GM12874 (cell line): Measurements from ENCODE around the gene MMS22L.

ENCODE experiments used
- CTCF ChIP-seq: IDR thresholded peaks from 2 replicates; pipeline ENCODE4 v1.5.1; 2011; ENCODE audit warnings: low read depth, mild to moderate bottlenecking, control low read depth, low read length, moderate library complexity; ENCODE audit not compliant: insufficient read depth

Gene MMS22L

GRCh38 chr6:97304701-97305100 lies 21.7 kb upstream of the MMS22L start:
- no peak for TF ChIP-seq CTCF

GRCh38 chr6:97294451-97294850 lies 11.4 kb upstream of the MMS22L start:
- TF ChIP-seq CTCF = no peak

- no peak for TF ChIP-seq CTCF
These were observed 10.2 kb upstream of the MMS22L start for GRCh38 chr6:97293198-97293696.

- no peak for TF ChIP-seq CTCF
These were observed 9.7 kb upstream of the MMS22L start for GRCh38 chr6:97292671-97293070.

GRCh38 chr6:97291896-97292295 lies 8.9 kb upstream of the MMS22L start:
- no peak for TF ChIP-seq CTCF

GRCh38 chr6:97289332-97289731 lies 6.3 kb upstream of the MMS22L start:
- no peak for TF ChIP-seq CTCF

- no peak for TF ChIP-seq CTCF
These were observed 5.2 kb upstream of the MMS22L start for GRCh38 chr6:97288188-97288587.

- TF ChIP-seq CTCF = no peak
These were observed 734 bp downstream of the MMS22L start for GRCh38 chr6:97282238-97282725.
